Liver (tissue), 9 donors: ENCODE measurements around the gene EIPR1. TPM values are rescaled to one million over a fixed set of nuclear protein-coding genes. Genes with fewer than 3 reads are reported as not detected.
"Not testable (repeated sequence)": the region's sequence is repeated elsewhere in the genome, so short reads cannot be mapped to it uniquely, and the experiment has no call there.

Experiments used
- DNase-seq: peaks from one replicate; pipeline ENCODE4 v3.0.0-alpha.2; 2017; ENCODE audit warnings: low spot score
- H3K27ac ChIP-seq, 2 donors: one replicate each; pipeline ENCODE4 v1.7.0; 2013; ENCODE audit warnings: inconsistent platforms in 2 of 2, low read length in 2 of 2, control low read depth in 1 of 2, low read depth in 1 of 2, mild to moderate bottlenecking in 1 of 2
- H3K27me3 ChIP-seq, 4 donors: one replicate each; pipeline versions ENCODE4 v1.6.1 to v1.7.0; 2013; ENCODE audit warnings: low read length in 3 of 4, inconsistent platforms in 1 of 4, mild to moderate bottlenecking in 1 of 4, moderate library complexity in 1 of 4; ENCODE audit not compliant: control insufficient read depth in 4 of 4, insufficient read depth in 4 of 4
- H3K36me3 ChIP-seq, 4 donors: one replicate each; pipeline versions ENCODE4 v1.6.1 to v1.7.0; 2013; ENCODE audit warnings: low read length in 3 of 4, mild to moderate bottlenecking in 3 of 4, low read depth in 1 of 4, moderate library complexity in 1 of 4; ENCODE audit not compliant: control insufficient read depth in 4 of 4, insufficient read depth in 3 of 4
- H3K4me1 ChIP-seq, 4 donors: one replicate each; pipeline versions ENCODE4 v1.6.1 to v1.7.0; 2013; ENCODE audit warnings: low read length in 3 of 4, mild to moderate bottlenecking in 3 of 4, moderate library complexity in 1 of 4; ENCODE audit not compliant: control insufficient read depth in 4 of 4, insufficient read depth in 4 of 4
- H3K4me3 ChIP-seq, 3 donors: one replicate each; pipeline versions ENCODE4 v1.6.1 to v1.7.0; 2013; ENCODE audit warnings: low read length in 3 of 3, control low read depth in 1 of 3, low read depth in 1 of 3, mild to moderate bottlenecking in 1 of 3
- H3K9ac ChIP-seq, 2 donors: one replicate each; pipeline ENCODE4 v1.7.0; 2013; ENCODE audit warnings: low read length in 2 of 2, mild to moderate bottlenecking in 2 of 2, moderate library complexity in 2 of 2, control low read depth in 1 of 2, low read depth in 1 of 2
- H3K9me3 ChIP-seq, 4 donors: one replicate each; pipeline versions ENCODE4 v1.6.1 to v1.7.0; 2013; ENCODE audit warnings: low read length in 3 of 4; ENCODE audit not compliant: control insufficient read depth in 4 of 4
- FOXA1 ChIP-seq: IDR thresholded peaks from 2 replicates; pipeline ENCODE4 v1.6.1; 2016; ENCODE audit warnings: antibody characterized with exemption
- FOXA2 ChIP-seq: IDR thresholded peaks from 2 replicates; pipeline ENCODE4 v1.6.1; 2016; ENCODE audit warnings: antibody characterized with exemption
- GABPA ChIP-seq, 2 donors: IDR thresholded peaks in 1 of 2; conservative IDR thresholded peaks in 1 of 2; 2 replicates each; pipeline ENCODE4 v1.6.1; 2016; ENCODE audit warnings: antibody characterized with exemption in 2 of 2, mild to moderate bottlenecking in 1 of 2, moderate library complexity in 1 of 2
- HNF4A ChIP-seq, 2 donors: conservative IDR thresholded peaks; 2 replicates each; pipeline ENCODE4 v1.6.1; 2016; ENCODE audit warnings: antibody characterized with exemption in 2 of 2, mild to moderate bottlenecking in 2 of 2
- HNF4G ChIP-seq: IDR thresholded peaks from 2 replicates; pipeline ENCODE4 v1.6.1; 2016; ENCODE audit warnings: antibody characterized with exemption
- JUND ChIP-seq, 2 donors: IDR thresholded peaks; 2 replicates each; pipeline ENCODE4 v1.6.1; 2016; ENCODE audit warnings: antibody characterized with exemption in 2 of 2
- NR2F2 ChIP-seq: IDR thresholded peaks from 2 replicates; pipeline ENCODE4 v1.6.1; 2016; ENCODE audit warnings: antibody characterized with exemption
- RAD21 ChIP-seq, 2 donors: IDR thresholded peaks; 2 replicates each; pipeline ENCODE4 v1.6.1; 2016; ENCODE audit warnings: antibody characterized with exemption in 2 of 2, mild to moderate bottlenecking in 2 of 2
- RXRA ChIP-seq, 2 donors: IDR thresholded peaks; 2 replicates each; pipeline ENCODE4 v1.6.1; 2017 to 2018; ENCODE audit warnings: antibody characterized with exemption in 2 of 2, mild to moderate bottlenecking in 1 of 2
- SP1 ChIP-seq: IDR thresholded peaks from 2 replicates; pipeline ENCODE4 v1.6.1; 2018; ENCODE audit warnings: antibody characterized with exemption, mild to moderate bottlenecking
- TAF1 ChIP-seq: conservative IDR thresholded peaks from 2 replicates; pipeline ENCODE4 v1.6.1; 2016; ENCODE audit warnings: antibody characterized with exemption, mild to moderate bottlenecking
- WGBS: extraction: QIAGEN DNeasy Blood & Tissue Kit; methylation state at CpG from one replicate; pipeline ENCODE4 v1.1.7; 2013; 5-methylcytosine and 5-hydroxymethylcytosine counted together
- polyA plus RNA-seq, 2 donors: library from polyadenylated mRNA; stranded (reverse) in 1 of 2; unstranded in 1 of 2; fragments of 200-250 nt in 1 of 2; fragments of >200 nt in 1 of 2; fragmentation: Nextera tagmentation in 1 of 2; extraction: Ambion mirVana in 1 of 2; gene quantifications; one replicate each; pipeline versions ENCODE4 v1.2.1 to v1.2.3, GENCODE V29; 2013 to 2015
- total RNA-seq, 2 donors: library from RNA; depleted of rRNA; stranded (reverse); fragments of >200 nt; gene quantifications; one replicate each; pipeline ENCODE4 v1.2.3, GENCODE V29; 2014
- TF ChIP-seq, protein P1 (sequence below): fragments of 150-350 bp; IDR thresholded peaks from 2 replicates; pipeline ENCODE4 v1.5.1; 2017; ENCODE audit warnings: improper control_type of control experiment, low read depth, low read length; ENCODE audit not compliant: missing input control
- TF ChIP-seq, protein P2 (sequence below): IDR thresholded peaks from 2 replicates; pipeline ENCODE4 v1.6.1; 2016; ENCODE audit warnings: antibody characterized with exemption
- TF ChIP-seq, protein P3 (sequence below): IDR thresholded peaks from 2 replicates; pipeline ENCODE4 v1.6.1; 2016; ENCODE audit warnings: antibody characterized with exemption
- TF ChIP-seq, protein P4 (sequence below): IDR thresholded peaks from 2 replicates; pipeline ENCODE4 v1.6.1; 2016; ENCODE audit warnings: antibody characterized with exemption
- donor health status: healthy.
- donor health status: healthy.
- donor health status: healthy.
- donor health status: healthy.
- donor health status: healthy.

EIPR1 gene
- total and polyA plus RNA-seq, 4 donors = 7.6 to 12.1 (median 11.4) TPM

DNA sequence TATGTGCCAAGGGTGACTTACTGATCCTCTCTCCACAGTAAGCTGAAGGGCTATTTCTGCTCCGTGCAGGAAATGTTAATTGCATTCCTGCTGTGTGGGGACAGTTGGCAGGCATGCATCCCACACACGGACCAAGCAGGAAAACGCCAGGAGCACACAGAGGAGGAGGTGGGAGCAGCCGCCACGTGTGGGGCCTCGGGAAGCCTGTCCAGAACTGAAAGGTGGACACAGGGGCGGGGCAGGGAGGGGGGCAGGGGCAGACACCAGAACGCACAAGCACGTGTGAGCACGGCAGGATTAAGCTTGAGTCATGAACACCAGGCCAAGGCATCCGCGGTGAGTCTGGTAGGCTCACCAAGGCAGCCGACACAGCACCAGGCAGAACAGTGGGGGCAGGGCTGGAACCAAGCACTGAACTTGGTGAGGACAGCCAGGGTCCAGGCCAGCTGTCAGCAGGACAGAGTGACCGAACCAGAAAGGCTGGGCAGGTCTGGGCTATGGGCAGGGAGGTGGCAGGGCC lies 177.1 kb downstream of the EIPR1 start (continued):
- TF ChIP-seq, protein P1, sequence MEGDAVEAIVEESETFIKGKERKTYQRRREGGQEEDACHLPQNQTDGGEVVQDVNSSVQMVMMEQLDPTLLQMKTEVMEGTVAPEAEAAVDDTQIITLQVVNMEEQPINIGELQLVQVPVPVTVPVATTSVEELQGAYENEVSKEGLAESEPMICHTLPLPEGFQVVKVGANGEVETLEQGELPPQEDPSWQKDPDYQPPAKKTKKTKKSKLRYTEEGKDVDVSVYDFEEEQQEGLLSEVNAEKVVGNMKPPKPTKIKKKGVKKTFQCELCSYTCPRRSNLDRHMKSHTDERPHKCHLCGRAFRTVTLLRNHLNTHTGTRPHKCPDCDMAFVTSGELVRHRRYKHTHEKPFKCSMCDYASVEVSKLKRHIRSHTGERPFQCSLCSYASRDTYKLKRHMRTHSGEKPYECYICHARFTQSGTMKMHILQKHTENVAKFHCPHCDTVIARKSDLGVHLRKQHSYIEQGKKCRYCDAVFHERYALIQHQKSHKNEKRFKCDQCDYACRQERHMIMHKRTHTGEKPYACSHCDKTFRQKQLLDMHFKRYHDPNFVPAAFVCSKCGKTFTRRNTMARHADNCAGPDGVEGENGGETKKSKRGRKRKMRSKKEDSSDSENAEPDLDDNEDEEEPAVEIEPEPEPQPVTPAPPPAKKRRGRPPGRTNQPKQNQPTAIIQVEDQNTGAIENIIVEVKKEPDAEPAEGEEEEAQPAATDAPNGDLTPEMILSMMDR = no peak

DNA sequence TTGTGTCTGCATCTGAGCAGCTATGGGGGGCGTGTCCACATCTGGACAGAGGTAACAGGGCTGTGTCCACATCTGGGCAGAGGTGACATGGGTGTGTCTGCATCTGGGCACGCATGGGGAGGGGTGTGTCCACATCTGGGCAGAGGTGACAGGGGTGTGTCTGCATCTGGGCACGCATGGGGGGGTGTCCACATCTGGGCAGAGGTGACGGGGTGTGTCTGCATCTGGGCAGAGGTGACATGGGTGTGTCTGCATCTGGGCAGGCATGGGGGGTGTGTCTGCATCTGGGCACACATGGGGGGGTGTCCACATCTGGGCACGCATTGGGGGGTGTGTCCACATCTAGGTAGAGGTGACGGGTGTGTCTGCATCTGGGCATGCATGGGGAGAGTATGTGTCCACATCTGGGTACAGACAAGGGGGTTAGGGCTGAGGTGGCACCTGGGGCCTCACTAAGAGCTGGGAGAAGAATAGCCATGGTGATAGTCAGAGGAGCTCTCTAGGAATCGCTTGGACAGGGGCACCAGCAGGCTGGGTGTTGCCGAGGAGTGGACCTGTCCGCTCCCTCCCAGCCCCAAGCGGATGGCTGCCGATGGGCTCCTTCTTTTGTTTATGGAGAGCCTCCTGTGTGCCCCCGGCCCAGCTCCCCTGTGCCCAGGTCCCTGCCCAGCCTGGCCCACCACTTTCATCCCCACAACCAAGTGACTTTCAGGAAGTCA lies 177.8 kb downstream of the EIPR1 start:
- no peak overlapping the region for H3K9ac ChIP-seq
- 87% methylated on average over 12 of the region's 12 CpGs for WGBS

DNA sequence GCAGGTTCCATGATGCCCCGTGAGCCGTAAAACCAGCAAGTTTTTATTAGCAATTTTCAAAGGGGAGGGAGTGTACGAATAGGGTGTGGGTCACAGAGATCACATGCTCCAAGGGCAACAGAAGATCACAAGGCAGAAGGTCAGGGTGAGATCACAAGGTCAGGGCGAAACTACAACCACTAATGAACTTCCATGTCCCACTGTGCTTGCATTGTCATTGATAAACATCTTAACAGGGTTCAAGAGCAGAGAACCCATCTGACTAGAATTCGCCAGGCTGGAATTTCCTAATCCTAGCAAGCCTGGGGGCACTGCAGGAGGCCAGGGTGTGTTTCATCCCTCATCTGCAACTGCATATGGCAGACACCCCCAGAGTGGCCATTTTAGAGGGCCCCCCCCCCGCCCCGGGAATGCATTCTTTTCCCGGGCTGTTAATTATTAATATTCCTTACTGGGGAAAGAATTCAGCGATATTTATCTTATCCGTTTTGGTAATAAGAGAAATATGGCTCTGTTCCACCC lies 178.9 kb downstream of the EIPR1 start:
- not testable (repeated sequence) for H3K4me3 ChIP-seq, H3K27ac ChIP-seq, H3K9ac ChIP-seq, H3K4me1 ChIP-seq, DNase-seq, H3K9me3 ChIP-seq, H3K27me3 ChIP-seq, H3K36me3 ChIP-seq
- 74% methylated on average over 9 of the region's 10 CpGs for WGBS

More for the DNA sequence above, 177.8 kb downstream of the EIPR1 start:
- no peaks in the 10 kb centered on the region for H3K4me1 ChIP-seq
- H3K4me3 ChIP-seq = no peak overlapping the region
- no peak for DNase-seq
- H3K27ac ChIP-seq = no peak overlapping the region
- no peaks in the 10 kb centered on the region for H3K9me3 ChIP-seq
- H3K36me3 ChIP-seq = peaks cover 0 to 8% (median 6%) of the 10 kb centered on the region in 4 donors
- no peak for TF ChIP-seq FOXA2
- TF ChIP-seq RAD21 (IDR thresholded peaks at IDR 0.05) = no peak
- no peak for TF ChIP-seq SP1
- no peak for TF ChIP-seq NR2F2
- TF ChIP-seq, protein P2, sequence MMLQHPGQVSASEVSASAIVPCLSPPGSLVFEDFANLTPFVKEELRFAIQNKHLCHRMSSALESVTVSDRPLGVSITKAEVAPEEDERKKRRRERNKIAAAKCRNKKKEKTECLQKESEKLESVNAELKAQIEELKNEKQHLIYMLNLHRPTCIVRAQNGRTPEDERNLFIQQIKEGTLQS = no peak
- H3K27me3 ChIP-seq = no peaks in the 10 kb centered on the region

DNA sequence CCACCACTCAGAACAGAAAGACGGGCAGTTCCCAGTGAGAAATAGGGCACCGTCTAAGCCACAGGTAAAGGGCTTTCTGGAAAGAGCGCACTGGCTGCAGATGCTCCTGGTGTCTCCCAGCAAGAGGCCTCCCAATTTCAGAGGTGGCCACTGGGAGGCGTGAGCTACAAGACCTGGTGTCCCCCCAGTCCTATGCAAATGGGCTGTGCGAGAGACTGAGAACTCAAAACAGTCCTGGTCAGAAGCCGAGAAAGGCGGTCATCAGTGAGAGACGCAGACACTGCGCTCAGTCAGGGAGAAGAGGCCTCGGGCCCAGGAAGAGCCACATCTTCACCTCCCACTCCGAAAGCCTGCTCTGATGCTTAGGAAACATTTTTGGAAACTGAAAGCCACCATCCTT lies 179.5 kb downstream of the EIPR1 start:
- Histone ChIP-seq H3K4me3 (no peak overlapping the region), H3K9ac (no peak overlapping the region), H3K36me3 (peaks cover 0 to 13% (median 7%) of the 10 kb centered on the region in 4 donors), H3K4me1 (no peaks in the 10 kb centered on the region), H3K27ac (no peak overlapping the region), H3K9me3 (no peaks in the 10 kb centered on the region), H3K27me3 (no peaks in the 10 kb centered on the region)
- 96% methylated on average over 11 of the region's 11 CpGs for WGBS
- DNase-seq = no peak
- TF ChIP-seq SP1 (no peak), NR2F2 (no peak), GABPA (IDR thresholded peaks at IDR 0.05 in 1 of 2, conservative IDR thresholded peaks at IDR 0.05 in 1 of 2) (no peak), RAD21 (IDR thresholded peaks at IDR 0.05) (no peak), FOXA2 (no peak), JUND (IDR thresholded peaks at IDR 0.05) (no peak), TAF1 (no peak), FOXA1 (no peak), RXRA (IDR thresholded peaks at IDR 0.05) (no peak), HNF4G (no peak), HNF4A (conservative IDR thresholded peaks at IDR 0.05) (no peak)
- TF ChIP-seq, protein P1 = no peak
- TF ChIP-seq, protein P2 = no peak
- TF ChIP-seq, protein P3, sequence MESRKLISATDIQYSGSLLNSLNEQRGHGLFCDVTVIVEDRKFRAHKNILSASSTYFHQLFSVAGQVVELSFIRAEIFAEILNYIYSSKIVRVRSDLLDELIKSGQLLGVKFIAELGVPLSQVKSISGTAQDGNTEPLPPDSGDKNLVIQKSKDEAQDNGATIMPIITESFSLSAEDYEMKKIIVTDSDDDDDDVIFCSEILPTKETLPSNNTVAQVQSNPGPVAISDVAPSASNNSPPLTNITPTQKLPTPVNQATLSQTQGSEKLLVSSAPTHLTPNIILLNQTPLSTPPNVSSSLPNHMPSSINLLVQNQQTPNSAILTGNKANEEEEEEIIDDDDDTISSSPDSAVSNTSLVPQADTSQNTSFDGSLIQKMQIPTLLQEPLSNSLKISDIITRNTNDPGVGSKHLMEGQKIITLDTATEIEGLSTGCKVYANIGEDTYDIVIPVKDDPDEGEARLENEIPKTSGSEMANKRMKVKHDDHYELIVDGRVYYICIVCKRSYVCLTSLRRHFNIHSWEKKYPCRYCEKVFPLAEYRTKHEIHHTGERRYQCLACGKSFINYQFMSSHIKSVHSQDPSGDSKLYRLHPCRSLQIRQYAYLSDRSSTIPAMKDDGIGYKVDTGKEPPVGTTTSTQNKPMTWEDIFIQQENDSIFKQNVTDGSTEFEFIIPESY = no peak
- TF ChIP-seq, protein P4, sequence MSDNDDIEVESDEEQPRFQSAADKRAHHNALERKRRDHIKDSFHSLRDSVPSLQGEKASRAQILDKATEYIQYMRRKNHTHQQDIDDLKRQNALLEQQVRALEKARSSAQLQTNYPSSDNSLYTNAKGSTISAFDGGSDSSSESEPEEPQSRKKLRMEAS = no peak
